HG02610 (cell line): ENCODE measurements around the gene SORT1.
A peak's percentile ranks its signal among the peaks of the same experiment; 100 is the strongest.
"Not testable (repeated sequence)": the region's sequence is repeated elsewhere in the genome, so short reads cannot be mapped to it uniquely, and the experiment has no call there.

Source experiments
- ATAC-seq: cut with Tn5 transposase; IDR thresholded peaks from one replicate; pipeline ENCODE4 v1.9.1; 2021; ENCODE audit warnings: mild to moderate bottlenecking, moderate library complexity; ENCODE audit not compliant: unreplicated experiment

The SORT1 gene

DNA sequence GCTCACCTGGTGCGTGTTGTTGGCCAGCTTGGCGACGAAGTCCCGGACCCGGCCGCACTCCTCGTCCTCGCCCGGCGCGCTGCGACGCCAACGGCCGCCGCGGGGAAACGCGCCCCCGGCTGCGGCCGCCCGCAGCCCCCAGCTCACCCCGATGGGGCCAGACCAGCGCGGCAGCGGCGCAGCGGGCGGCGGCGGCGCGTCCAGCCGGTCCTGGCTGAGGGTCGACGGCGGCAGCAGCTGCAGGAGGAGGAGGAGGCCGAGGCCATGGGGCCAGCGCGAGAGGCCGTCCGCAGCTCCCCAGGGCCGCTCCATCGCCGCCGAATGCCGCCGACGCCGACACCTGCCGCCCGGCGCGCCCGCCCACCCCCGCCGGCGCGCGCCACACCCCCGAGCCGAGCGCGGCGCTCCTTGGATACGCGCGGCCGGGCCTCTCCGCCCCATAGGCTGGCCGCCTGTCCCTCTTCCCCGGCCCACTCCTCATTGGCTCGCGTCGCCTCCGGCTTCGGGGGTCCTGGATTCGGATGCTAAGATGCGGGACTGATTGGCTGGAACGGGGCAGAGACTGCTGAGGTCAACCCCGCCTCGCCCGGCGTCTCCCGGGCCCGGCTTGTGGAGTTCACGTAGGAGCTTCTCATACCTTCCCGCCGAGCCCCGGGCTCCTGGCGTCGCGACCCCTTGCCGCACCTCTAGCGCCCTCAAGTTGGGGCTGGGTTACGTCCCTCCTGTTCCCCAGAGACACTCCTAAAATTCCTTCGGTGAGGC lies at the start of gene SORT1:
TSS of gene SORT1 (minus strand) at position 338 of the 762 bp plus-strand sequence. CDS start at position 312, 26 bp downstream.
- ATAC-seq, result peak; percentile 88

DNA sequence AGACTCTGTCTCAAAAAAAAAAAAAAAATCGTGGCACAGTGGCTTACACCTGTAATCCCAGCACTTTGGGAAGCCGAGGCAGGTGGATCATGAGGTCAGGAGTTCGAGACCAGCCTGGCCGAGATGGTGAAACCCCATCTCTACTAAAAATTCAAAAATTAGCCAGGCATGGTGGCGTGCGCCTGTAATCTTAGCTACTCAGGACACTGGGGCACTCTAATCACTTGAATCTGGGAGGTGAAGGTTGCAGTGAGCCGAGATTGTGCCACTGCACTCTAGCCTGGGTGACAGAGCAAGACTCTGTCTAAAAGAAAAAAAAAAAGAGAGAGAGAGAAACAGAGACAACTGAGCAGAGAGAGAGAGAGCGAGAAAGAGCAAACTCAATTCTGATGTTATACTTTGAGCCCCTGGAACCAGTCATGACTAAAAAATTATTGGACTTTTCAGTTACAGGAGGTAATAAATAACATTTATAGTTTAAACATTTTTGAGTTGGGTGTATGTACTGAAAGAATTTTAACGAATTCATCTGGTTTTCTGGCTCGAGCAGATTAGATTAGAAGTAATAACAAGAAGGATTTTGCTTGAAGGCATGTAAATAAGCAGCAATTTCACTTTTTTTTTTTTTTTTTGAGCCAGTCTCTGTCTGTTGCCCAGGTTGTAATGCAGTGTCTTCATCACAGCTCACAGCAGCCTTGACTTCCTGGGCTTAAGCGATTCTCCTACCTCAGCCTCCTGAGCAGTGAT lies 48.4 kb upstream of the SORT1 start:
- not testable (repeated sequence) for ATAC-seq

DNA sequence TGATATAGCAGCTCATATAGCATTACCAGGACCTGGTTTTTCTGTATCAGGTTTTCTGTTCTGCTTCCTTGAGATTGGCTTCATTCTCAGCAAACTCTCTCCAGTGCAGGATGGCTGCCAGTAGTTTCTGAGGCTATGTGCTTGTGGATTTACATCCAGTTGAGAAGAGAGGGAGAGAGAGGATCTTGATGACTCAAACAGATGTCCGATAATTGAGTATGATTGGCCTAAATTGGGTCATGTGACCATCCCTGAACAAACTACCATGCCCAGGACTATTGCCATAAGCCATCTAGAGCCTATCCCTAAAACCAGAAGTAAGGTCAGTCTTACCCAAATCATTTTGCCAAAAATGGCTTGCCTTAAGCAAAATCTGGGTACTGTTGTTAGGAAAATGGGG lies 46.6 kb upstream of the SORT1 start:
- no peak for ATAC-seq

DNA sequence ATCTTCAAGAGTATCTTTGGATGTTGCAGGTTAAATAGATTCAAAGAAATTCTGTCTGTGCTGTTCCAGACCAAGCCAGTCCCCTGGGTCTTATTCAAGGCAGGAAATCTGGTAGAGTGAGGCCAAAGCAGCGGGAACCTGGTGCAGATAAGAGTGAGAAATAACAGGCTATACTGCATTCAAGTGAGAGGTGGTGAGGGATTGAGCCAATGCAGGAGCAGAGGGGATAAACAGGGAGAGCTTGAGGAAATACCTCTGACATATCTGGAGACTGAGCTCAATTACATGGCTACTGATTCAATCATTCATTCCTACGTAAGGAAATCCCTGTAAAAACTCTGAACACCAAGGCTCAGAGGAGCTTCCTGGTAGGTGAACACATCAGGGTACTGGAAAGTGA lies 45.8 kb upstream of the SORT1 start:
- ATAC-seq, result no peak

DNA sequence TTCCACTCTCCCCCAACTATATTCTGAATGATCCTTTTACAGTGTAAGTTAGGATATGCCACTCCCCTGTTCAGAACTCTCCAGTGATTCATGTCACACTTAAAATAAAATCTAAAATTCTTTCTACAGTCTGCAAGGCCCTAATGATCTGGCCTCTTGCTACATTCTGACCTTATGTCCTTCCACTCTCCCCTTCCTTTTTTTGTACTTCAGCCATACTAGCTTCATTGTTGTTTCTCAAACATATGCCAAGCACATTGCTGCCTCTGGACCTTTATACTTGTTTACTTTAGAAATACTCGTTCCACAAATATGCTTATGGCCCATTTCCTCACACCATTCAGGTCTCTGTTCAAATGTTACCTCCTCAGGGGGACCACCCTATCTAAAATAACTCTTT lies 43.4 kb upstream of the SORT1 start:
- no peak for ATAC-seq

DNA sequence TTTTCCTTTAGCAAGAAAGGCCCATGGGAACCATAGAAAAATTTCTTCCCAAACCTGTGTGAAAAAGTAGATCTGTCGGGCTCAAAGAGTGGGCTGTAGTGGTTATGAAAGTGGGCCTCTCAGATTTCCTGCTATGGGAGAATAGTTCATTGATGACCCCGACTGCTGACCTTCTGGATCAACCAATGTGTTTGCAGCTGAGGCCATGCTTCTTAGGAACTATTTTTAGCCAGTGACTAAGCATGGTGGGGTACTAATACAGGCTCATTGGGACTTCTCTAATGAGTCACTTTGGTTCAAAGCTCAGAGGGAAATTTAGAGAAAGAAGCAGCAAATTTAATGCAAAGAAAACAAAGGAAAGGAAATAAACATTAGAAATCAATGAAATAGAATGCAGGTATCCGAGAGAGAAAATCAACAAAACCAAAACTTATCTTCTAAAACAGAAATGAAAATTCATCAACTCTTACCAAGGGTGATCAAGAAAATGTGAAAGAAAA lies 41.1 kb upstream of the SORT1 start:
- no peak for ATAC-seq

DNA sequence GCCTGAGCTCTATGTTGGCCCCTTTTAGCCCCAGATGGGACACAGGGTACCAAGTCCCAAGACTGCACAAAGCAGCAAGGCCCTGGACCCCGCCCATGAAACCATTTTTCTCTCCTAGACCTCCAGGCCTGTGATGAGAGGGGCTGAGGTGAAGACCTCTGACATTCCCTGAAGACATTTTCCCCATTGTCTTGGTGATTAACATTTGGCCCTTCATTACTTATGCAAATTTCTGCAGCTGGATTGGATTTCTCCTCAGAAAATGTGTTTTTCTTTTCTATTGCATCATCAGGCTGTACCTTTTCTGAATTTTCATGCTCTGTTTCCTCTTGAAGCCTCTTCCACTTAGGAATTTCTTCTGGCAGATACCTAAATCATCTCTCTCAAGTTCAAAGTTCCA lies 36.8 kb upstream of the SORT1 start:
- ATAC-seq, result no peak

DNA sequence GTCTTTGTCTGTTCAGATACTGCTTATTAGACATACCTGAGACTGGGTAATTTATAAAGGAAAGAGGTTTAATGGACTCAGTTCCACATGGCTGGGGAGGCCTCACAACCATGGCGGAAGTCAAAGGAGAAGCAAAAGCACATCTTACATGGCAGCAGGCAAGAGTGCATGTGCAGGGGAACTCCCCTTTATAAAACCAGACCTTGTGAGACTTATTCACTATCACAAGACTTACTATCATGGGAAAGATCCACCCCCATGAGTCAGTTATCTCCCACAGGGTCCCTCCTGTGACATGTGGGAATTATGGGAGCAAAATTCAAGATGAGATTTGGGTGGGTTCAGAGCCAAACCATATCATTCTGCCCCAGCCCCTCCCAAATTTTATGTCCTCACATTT lies 35.6 kb upstream of the SORT1 start:
- ATAC-seq, result no peak

DNA sequence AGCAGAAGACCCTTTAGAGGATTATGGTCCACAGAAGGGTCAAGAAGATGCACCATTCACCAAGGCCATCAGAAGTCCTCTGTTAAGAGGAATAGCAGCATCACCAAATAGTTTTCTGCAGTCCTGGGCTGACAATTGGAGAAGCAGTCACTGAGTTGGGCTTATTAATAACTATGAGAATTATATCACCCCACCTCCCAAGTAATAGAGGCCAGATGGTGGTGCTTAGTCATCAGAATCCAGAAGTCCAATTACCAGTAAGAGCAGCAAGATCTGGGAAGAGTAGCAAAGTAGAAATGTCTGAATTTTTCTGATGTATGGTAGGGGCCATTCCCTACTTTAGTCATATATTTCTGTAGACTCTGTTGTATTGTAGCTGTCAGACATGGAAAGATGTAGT lies 34.6 kb upstream of the SORT1 start:
- no peak for ATAC-seq

DNA sequence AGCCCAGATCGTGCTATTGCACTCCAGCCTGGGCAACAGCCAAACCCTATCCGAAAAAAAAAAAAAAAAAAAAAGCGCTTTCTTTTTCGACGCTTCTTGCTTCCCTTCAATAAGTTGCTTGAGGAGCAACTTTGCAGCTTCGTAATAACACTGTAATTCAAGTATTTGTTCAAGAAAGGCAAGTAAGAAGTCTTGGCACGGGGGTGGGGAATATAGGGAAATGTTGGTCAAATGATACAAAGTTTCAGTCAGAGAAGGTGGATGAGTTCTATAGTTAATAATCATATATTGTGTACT lies 29.4 kb upstream of the SORT1 start:
- no peak for ATAC-seq

DNA sequence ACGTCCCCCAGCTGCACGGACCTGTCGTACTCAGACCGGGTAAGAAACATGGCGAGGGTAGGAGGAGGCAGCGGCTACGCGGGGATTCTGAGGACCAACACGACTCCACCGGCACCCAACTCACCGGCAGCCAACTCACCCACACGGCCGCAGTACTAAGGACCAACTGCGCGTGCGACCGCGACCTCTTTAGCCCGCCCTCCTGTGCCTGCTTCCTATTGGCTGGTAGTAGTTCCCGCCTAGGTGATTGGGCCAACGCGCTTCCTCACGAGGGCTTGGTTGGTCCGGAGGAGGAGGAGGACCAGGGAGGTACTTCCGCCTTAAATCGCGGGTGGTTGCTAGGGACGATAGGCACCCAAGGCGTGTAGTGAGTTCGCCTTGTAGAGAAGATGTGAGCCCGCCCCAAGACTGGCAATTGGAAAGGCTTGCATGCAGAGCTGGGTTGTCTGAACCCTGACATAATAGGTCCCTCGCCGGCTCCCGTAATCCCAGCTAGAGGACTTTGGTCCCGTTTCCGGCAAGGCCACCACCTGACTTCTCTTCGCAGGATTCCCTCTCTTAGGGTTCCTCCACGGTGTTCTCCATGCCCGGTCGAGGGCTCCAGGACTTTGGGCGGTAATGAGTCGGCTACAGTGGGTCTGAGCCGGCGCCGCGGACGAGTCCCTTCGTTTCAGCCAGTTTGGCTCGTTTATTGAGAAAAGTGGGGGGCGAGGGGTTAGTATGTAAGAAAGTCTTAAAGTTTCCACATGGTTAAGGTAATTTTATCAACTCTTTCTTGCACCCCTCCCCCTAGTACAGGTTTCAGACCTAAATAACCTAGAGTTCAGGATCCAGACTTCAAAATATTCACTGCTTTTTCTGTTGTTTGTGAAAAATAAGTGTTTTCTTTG lies 28.8 kb upstream of the SORT1 start, which contains the start of gene PSMA5:
TSS of gene PSMA5 (minus strand) at position 168 of the 890 bp plus-strand sequence. CDS start at position 50, 118 bp downstream.
- ATAC-seq, result peak; percentile 98

DNA sequence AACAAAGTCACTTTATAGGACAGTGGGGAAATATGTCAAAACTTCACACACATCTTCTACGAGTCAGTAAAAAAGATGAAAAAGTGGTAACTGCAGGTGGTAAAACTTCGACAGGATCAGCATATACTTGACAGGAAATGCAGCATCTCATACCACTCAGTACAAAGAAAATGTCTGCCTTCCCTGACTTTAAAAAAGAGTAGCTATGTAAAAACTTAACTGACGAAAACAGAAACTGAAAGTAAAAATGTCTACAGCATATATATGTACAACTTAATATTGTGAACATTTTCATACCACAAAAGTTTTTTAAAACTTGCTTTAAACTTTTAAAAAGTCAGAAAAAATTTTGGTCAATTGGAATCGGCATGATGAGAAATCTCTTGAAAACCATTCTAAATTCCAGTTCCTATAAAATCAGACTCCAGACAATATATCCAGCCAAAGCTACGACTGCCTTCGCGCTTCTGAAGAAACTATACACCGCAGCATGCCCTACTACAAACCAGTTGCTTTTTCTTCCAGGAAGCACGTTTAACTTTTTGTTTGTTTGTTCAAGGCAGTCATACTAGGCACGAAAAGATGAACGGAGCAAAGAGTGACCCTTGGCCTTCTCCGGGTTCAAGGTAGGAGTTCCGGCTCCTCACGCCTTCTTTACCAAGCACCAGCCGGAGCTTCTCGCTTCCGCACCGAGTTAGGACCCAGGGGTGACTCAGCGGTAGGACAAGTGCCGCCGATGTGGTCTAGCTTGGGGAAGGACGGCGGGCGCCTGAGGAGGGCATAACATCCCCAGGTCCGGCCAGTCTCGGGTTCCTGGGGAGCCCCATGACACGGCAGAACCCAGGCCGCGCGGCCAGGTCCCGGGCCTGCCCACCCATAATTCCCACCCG lies 27.9 kb upstream of the SORT1 start:
- ATAC-seq, result peak; percentile 22

DNA sequence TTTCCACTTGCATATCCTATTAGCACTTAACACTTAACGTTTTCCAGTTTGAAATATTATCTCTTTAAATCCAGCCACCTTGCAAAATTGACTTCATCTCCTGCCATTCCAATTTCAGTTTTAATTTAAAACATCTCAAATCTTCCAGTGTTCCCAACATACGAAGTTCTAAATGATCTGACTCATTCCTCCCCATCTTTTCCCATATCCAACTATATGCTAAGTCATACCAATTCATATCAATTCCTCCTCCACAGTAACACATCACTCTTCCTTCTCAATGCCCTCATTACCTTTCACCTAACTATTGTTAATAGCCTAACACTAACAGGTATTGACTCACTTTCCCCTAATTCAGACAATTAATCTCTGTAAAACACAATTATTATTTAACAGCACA lies 25.8 kb upstream of the SORT1 start:
- ATAC-seq, result no peak

DNA sequence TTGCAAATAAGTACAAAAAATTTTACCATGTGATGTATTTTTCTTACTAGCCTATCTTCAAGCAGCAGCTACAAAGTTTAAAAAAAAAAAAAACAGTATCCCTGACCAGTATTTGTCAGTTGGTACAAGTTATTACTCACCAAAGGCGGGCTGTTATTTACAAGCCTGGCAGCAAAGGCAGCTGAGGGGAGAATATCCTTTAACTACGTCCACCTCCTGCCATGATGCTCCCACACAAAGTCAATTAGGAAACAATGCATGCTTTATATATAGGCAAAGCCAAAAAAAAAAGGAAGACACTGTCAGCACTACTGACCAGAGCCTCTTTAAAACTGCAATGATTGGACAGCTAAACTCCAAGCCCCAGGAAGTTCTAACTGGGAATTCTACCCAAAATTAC lies 14.8 kb upstream of the SORT1 start:
- no peak for ATAC-seq

DNA sequence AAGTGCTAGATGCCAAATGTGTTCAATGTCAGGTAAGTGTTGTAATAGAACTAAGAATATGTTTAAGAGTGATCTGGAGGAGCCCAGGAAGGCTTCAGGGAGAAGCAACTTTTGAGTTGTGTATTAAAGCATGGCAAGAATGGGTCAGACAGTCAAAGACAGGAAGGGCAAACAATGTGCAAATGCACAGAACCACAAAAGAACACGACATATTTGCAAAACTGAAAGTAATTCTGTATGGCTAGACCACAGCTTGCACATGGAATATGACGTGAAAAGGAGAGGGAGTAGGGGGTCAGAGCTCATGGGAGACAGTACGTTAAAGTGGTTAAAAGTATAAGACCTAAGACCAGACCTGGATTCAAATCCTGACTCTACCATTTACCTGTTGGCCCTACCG lies 7.1 kb upstream of the SORT1 start:
- no peak for ATAC-seq

DNA sequence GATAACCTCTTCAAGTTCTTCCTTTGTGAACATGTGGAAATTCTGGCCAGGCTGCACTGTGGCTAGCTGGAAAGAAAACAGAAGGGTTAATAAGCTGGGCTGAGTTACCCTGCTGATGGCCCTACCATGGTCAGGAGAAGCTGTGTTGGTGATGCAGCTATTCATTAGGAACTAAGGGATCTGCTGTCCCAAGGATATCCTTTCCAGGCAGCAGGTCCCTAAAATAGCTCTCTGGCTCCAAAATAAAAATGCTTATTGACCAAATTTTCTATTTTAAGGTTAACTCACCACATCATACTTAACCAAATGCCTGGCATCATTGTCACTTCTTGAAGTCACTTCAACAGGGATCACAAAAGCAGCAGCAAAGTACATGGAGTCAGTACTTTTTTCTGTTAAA lies 4.3 kb upstream of the SORT1 start:
- no peak for ATAC-seq

DNA sequence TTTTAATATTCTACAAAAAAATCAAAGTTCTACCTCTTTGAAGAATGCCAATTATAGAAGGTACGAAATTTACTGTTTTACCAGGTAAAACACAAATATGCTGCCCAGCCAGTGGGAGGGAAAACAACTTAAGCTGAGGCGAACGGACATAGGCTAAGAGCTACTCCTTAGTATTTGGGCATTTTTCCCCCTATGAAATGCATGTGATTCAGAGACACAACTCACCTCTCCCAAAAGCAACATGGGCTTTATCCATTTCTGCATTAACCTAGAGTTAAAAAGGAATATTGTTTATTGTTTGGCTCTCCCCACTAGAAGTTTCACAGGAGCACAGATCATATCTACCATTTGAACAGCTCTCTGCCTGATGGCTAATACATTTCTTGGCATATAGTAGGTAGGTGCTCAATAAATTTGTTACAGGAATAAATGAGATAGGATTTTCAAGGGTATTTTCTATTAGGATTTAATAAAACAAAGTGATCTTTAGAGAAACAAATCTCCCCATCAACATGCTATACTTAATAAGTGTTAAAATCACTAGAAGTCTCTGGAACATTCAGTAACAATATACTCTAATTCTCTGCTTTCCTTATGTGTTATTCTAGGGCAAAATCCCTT lies 2.4 kb upstream of the SORT1 start:
- no peak for ATAC-seq

DNA sequence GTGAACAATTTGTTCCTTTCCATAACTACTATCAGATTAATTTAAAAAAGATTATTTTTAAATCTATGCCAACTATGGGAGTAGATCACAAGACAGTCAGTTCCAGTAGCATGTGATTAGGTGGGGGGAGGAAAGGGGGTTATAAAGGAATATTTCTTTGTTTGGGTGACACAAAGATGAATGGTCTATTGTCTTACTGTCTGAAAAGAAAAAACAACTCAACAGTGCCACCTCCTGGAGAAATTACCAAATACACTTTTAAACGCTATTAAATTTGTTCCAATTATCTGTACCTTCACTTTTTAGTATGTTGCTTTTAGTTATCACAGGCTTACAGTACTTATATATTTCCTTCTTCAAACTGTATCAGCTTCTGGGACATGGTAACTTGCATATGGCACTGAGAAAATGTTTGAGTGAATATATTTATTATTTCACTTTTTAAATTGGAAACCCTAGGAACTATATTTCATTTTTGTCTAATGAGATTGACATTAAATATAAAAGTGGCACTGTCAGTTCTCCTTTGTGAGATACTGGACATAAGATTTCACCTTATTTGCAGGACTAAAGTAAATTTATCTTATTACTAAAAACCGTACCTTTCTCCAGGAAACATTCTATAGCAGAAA lies 1.7 kb upstream of the SORT1 start:
- no peak for ATAC-seq
